A673 (cell line): ENCODE measurements around the gene HOXA6.

Source experiments
- EZH2 ChIP-seq: fragments of 200-600 bp; sonication (generic); IDR thresholded peaks from 2 replicates; pipeline ENCODE4 v1.6.1; 2017; ENCODE audit warnings: borderline replicate concordance, low read depth, mild to moderate bottlenecking, mixed read lengths, antibody characterized with exemption, low read length; ENCODE audit not compliant: poor library complexity, severe bottlenecking
- TF ChIP-seq, protein P1 (sequence below): fragments of 300-800, 200-600 bp; sonication (generic); conservative IDR thresholded peaks from 2 replicates; pipeline ENCODE4 v1.5.1; 2017; ENCODE audit warnings: low read depth, mild to moderate bottlenecking, antibody characterized with exemption, low read length, moderate library complexity, mixed read lengths

DNA sequence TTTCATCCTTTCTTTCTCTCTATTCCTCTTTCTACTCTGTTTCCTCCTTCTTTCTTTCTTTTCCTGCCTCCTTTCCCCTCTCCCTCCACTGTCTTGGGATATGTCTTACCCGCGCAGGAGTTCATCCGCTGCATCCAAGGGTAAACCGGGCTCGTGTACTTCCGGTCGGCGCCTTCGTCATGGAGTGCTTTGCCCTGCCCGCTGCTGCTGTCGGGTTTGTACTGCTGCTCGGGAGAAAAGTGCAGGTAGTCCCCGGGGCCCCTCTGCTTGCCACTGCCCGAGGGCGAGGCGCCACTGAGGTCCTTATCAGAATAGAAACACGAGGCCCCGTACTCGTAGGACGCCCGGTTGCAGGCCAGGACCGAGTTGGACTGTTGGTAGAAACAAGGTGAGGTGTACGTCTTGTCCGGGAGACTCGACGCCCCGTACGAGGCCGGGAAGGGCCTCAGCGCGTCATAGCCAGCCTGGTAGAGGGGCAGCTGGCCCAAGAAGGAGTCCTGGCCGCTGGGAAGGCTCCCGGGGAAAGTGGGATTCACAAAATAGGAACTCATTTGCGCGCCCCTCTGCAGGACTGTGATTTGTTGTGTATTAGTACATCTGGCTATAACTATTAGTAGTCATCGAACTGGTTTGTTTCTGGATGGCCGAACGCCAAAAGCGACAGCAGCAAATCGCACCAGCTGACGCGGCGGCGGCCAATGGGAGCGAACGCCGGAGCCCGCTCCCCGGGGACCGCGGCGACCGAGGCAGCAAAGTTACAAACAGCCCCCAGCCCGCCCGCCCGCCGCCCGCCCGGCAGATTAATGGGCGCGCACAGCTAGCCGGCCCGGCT, at the start of gene HOXA6:
- TF ChIP-seq, protein P1, sequence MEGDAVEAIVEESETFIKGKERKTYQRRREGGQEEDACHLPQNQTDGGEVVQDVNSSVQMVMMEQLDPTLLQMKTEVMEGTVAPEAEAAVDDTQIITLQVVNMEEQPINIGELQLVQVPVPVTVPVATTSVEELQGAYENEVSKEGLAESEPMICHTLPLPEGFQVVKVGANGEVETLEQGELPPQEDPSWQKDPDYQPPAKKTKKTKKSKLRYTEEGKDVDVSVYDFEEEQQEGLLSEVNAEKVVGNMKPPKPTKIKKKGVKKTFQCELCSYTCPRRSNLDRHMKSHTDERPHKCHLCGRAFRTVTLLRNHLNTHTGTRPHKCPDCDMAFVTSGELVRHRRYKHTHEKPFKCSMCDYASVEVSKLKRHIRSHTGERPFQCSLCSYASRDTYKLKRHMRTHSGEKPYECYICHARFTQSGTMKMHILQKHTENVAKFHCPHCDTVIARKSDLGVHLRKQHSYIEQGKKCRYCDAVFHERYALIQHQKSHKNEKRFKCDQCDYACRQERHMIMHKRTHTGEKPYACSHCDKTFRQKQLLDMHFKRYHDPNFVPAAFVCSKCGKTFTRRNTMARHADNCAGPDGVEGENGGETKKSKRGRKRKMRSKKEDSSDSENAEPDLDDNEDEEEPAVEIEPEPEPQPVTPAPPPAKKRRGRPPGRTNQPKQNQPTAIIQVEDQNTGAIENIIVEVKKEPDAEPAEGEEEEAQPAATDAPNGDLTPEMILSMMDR, result no peak
- TF ChIP-seq EZH2, result peak; percentile 61
